Measurements from ENCODE around the gene SLC25A11.

GRCh38 chr17:4937553-4937952 is 2.3 kb downstream of the SLC25A11 start:
- TF ChIP-seq CTCF (IDR thresholded peaks at IDR 0.05) (no peak), POLR2A (IDR thresholded peaks at IDR 0.05) (no peak)

Measured in right lobe of liver (tissue), 4 donors.